ENCODE results near the gene C2CD2L. TPM values are rescaled to one million over a fixed set of nuclear protein-coding genes. Genes with fewer than 3 reads are reported as not detected.
A peak's percentile ranks its signal among the peaks of the same experiment; 100 is the strongest.

Gene C2CD2L
- total RNA-seq, 1 experiment from 2014 or later = 9.3 TPM

DNA sequence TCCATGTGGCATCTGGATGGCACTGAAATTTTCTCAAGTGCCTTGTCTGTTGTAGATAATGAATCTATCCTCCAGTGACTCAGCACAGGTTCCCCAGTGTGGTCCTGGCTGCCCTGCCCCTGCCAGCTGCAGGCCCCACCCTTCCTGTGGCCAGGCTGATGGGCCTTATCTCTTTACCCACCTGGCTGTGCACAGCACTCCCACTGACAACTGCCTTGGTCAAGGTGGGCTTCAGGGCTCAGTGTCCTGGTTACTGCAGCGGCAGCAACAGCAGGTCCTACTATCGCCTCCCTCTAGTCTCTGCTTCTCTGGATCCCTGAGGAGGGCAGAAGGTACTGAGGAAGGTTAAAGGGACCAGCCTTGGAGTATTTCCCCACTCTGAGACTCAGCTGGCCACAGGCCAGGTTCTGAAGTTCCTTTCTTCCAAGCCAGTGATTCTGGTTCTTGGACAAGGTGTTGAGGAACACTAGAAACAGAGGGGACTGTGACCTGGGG, 19.4 kb upstream of the C2CD2L start:
- Histone ChIP-seq H3K4me3 (no peak overlapping the region), H2AFZ (no peak overlapping the region), H3K9me2 (ENCODE audit: insufficient read depth) (no peaks in the 10 kb centered on the region), H3K79me2 (ENCODE audit: low read depth) (peaks cover 37% of the 10 kb centered on the region), H3K27ac (0 out of 2 replicates have a peak overlapping the region, but pooled peaks have one; percentile 6), H3F3A (ENCODE audit: insufficient read depth, low read depth) (peaks cover 39% of the 10 kb centered on the region; the same call in 1 of the 2 replicates), H3K4me2 (peak overlapping the region; percentile 50), H4K20me1 (ENCODE audit: insufficient read depth) (peaks cover 8% of the 10 kb centered on the region), H3K9me3 (ENCODE audit: insufficient read depth, low read depth) (no peaks in the 10 kb centered on the region), H3K36me3 (ENCODE audit: low read depth) (peaks cover 8% of the 10 kb centered on the region), H3K27me3 (ENCODE audit: insufficient read depth, low read depth) (no peaks in the 10 kb centered on the region), H3K4me1 (replicated peaks; ENCODE audit: insufficient read depth) (peaks cover 32% of the 10 kb centered on the region)
- no peak for TF ChIP-seq EZH2 (IDR thresholded peaks at IDR 0.05; ENCODE audit: low read depth)
- TF ChIP-seq, protein P1, sequence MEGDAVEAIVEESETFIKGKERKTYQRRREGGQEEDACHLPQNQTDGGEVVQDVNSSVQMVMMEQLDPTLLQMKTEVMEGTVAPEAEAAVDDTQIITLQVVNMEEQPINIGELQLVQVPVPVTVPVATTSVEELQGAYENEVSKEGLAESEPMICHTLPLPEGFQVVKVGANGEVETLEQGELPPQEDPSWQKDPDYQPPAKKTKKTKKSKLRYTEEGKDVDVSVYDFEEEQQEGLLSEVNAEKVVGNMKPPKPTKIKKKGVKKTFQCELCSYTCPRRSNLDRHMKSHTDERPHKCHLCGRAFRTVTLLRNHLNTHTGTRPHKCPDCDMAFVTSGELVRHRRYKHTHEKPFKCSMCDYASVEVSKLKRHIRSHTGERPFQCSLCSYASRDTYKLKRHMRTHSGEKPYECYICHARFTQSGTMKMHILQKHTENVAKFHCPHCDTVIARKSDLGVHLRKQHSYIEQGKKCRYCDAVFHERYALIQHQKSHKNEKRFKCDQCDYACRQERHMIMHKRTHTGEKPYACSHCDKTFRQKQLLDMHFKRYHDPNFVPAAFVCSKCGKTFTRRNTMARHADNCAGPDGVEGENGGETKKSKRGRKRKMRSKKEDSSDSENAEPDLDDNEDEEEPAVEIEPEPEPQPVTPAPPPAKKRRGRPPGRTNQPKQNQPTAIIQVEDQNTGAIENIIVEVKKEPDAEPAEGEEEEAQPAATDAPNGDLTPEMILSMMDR (conservative IDR thresholded peaks at IDR 0.05) = no peak
- intact Hi-C loops (cut with micrococcal nuclease; ENCODE audit: unreplicated experiment) = no loop called here
- DNase-seq = peak; percentile 31 to 35
- ChIA-PET CTCF (no interaction called here), POLR2A (ENCODE audit: unreplicated experiment) (interaction anchor here (1.0 kb wide), 1 partner anchor 15 kb away, joined by 3 read pairs; no protein-coding TSS in a partner anchor)
- no TSS peak for BruUV-seq (replicated peaks)

DNA sequence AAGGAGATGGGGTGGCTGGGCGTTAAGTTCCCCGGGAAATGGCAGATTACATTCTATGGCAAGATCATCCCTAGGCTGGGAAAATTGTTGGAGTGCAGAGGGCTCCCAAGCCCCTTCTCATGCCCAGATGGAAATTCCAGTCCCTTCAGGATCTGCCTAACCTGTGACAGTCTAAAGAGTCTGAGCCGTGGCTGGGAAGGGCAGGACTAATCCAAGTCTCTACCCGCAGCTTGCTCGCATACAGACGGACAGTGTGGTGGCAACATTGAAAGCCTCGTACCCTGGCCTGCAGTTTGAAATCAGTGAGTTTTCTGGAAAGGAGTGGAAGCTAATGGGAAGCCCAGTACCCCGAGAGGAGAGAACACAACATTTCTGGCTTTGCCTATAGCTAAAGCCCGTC, 18.7 kb upstream of the C2CD2L start:
- no TSS peak for BruUV-seq (replicated peaks)
- peaks cover 38% of the 10 kb centered on the region for H3K4me1 ChIP-seq (replicated peaks; ENCODE audit: insufficient read depth)
- ChIA-PET CTCF (interaction anchor here (0.6 kb wide), 1 partner anchor 252 kb away, joined by 3 read pairs; no protein-coding TSS in a partner anchor), POLR2A (ENCODE audit: unreplicated experiment) (no interaction called here)
- no peak overlapping the region for H3K4me3 ChIP-seq
- H3K79me2 ChIP-seq (ENCODE audit: low read depth) = peaks cover 43% of the 10 kb centered on the region
- peaks cover 40% of the 10 kb centered on the region; the same call in 1 of the 2 replicates for H3F3A ChIP-seq (ENCODE audit: insufficient read depth, low read depth)
- no peaks in the 10 kb centered on the region for H3K9me2 ChIP-seq (ENCODE audit: insufficient read depth)
- intact Hi-C loops (cut with micrococcal nuclease; ENCODE audit: unreplicated experiment) = no loop called here
- H3K27ac ChIP-seq = no peak overlapping the region
- H3K27me3 ChIP-seq (ENCODE audit: insufficient read depth, low read depth) = no peaks in the 10 kb centered on the region
- no peak overlapping the region for H3K4me2 ChIP-seq
- no peak overlapping the region for H2AFZ ChIP-seq
- DNase-seq = peak in 1 of 2 experiments; percentile 12
- TF ChIP-seq, protein P1 (conservative IDR thresholded peaks at IDR 0.05) = no peak
- no peak for TF ChIP-seq EZH2 (IDR thresholded peaks at IDR 0.05; ENCODE audit: low read depth)
- no peaks in the 10 kb centered on the region for H3K9me3 ChIP-seq (ENCODE audit: insufficient read depth, low read depth)
- peaks cover 14% of the 10 kb centered on the region for H3K36me3 ChIP-seq (ENCODE audit: low read depth)
- peaks cover 14% of the 10 kb centered on the region for H4K20me1 ChIP-seq (ENCODE audit: insufficient read depth)

DNA sequence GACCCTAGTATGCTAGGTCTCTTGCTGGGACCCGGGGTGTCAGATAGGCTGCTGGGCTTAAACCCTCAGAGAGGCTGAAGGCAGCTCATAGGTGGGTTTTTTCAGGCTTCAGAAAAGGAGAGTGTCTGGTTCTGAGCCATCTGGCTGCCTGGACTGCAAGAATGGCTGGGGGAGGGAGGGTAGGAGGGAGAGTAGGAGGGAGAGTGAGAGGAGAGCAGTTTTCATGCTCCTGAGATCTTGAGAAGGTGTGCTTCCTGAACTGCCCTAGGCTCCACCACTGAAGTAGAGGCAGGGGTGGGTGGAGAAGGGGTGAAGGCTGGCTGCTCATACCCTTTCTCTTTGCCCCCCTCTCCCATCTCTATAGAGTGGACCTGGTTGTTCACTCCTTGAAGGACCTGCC, 17.8 kb upstream of the C2CD2L start:
- Histone ChIP-seq H3K27me3 (ENCODE audit: insufficient read depth, low read depth) (no peaks in the 10 kb centered on the region), H3K27ac (no peak overlapping the region), H3K9me2 (ENCODE audit: insufficient read depth) (no peaks in the 10 kb centered on the region), H3K36me3 (ENCODE audit: low read depth) (peaks cover 16% of the 10 kb centered on the region), H3F3A (ENCODE audit: insufficient read depth, low read depth) (peaks cover 43% of the 10 kb centered on the region; the same call in 1 of the 2 replicates), H3K79me2 (ENCODE audit: low read depth) (peaks cover 52% of the 10 kb centered on the region), H3K9me3 (ENCODE audit: insufficient read depth, low read depth) (no peaks in the 10 kb centered on the region), H2AFZ (no peak overlapping the region), H4K20me1 (ENCODE audit: insufficient read depth) (peaks cover 21% of the 10 kb centered on the region), H3K4me1 (replicated peaks; ENCODE audit: insufficient read depth) (peaks cover 40% of the 10 kb centered on the region), H3K4me2 (no peak overlapping the region), H3K4me3 (no peak overlapping the region)
- DNase-seq = no peak
- no TSS peak for BruUV-seq (replicated peaks)
- ChIA-PET POLR2A (ENCODE audit: unreplicated experiment) (no interaction called here), CTCF (interaction anchor here (0.6 kb wide), 1 partner anchor 251 kb away, joined by 3 read pairs; no protein-coding TSS in a partner anchor)
- no peak for TF ChIP-seq EZH2 (IDR thresholded peaks at IDR 0.05; ENCODE audit: low read depth)
- TF ChIP-seq, protein P1 (conservative IDR thresholded peaks at IDR 0.05) = no peak
- intact Hi-C loops (cut with micrococcal nuclease; ENCODE audit: unreplicated experiment) = no loop called here

Measured in PC-9 (cell line).